Measurements from ENCODE around the gene DOCK10. TPM values are rescaled to one million over a fixed set of nuclear protein-coding genes. Genes with fewer than 3 reads are reported as not detected.

Gene DOCK10
- total and polyA plus RNA-seq, 2 experiments from 2014 or later = 1.1 to 3.2 TPM

DNA sequence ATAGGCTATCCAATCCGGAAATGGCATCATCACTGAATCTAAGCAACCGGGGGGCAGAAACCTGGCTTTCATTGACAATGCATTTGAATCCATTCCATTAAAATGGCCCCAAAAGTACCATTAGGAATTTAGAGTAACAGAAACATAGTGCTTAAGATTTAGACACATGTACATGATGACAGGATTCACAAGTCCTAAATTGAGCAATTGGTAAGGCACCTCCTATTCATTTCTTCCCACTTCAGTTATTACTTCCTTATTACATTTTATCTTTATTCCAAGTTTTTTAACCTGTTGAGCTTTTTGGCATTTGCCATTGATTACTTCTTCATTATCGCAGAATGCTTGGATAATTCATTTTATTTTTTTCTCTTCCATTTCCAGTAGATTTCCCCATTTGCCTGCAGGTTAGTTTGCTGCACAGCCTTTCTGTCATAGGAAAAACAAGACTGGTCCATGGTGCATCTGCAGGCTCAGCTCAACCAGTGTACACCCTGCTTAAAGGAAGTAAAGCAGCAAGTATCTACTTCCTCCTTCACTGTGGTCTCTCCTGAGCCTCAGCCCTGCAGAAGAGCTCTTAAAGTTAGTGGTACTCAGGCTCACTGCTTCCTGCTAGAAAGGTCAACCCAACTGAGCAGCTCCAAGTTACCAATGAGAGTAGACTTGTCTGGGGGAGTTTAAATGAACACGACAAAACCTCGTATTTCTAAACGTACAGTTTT lies 89.2 kb downstream of the DOCK10 start:
- H3K27ac ChIP-seq = no peak overlapping the region
- no peak for TF ChIP-seq EZH2phosphoT487 (IDR thresholded peaks at IDR 0.05; ENCODE audit: low read depth, severe bottlenecking, unreplicated experiment)
- no peak for TF ChIP-seq EZH2 (IDR thresholded peaks at IDR 0.05; ENCODE audit: borderline replicate concordance)
- TF ChIP-seq, protein P1, sequence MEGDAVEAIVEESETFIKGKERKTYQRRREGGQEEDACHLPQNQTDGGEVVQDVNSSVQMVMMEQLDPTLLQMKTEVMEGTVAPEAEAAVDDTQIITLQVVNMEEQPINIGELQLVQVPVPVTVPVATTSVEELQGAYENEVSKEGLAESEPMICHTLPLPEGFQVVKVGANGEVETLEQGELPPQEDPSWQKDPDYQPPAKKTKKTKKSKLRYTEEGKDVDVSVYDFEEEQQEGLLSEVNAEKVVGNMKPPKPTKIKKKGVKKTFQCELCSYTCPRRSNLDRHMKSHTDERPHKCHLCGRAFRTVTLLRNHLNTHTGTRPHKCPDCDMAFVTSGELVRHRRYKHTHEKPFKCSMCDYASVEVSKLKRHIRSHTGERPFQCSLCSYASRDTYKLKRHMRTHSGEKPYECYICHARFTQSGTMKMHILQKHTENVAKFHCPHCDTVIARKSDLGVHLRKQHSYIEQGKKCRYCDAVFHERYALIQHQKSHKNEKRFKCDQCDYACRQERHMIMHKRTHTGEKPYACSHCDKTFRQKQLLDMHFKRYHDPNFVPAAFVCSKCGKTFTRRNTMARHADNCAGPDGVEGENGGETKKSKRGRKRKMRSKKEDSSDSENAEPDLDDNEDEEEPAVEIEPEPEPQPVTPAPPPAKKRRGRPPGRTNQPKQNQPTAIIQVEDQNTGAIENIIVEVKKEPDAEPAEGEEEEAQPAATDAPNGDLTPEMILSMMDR (IDR thresholded peaks at IDR 0.05; ENCODE audit: poor library complexity) = no peak
- H3K79me2 ChIP-seq = no peaks in the 10 kb centered on the region

DNA sequence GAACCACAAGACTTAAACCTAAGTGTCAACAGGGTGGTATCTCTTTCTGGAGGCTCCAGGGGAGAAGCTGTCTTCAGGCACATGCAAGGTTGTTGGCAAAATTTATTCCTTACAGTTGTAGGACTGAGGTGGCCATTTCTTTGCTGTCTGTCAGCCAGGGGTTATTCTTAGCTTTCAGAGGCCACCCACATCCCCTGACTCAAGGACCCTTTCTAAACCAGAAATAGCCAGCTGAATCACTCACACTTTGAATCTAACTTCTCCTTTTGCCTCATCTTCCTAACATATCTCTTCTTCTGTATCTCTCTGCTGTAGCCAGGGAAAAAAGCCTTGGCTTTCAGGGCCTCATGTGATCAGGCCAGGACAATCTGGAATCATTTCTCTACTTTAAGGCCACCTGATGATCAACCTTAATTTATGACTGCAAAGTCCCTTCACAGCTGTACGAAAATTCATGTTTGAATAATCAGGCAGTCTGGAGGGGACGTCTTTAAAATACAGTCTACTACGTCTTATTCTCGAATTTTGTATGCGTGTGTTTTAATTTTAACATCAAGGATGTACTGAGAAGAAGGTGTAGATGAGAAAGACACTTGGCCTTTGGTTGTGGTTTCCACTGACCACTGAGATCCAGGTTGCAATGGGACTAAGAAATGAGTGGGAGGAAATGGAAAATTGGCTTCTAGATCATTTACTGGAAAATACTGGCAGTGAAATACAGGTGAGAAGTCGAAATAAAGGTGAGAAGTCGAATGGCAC lies 90.4 kb downstream of the DOCK10 start:
- Histone ChIP-seq H3K79me2 (no peaks in the 10 kb centered on the region), H3K4me3 (no peak overlapping the region), H3K4me1 (ENCODE audit: insufficient read depth) (peaks cover 4% of the 10 kb centered on the region), H3K27ac (no peak overlapping the region), H3K9me3 (ENCODE audit: low read depth) (no peaks in the 10 kb centered on the region), H3K36me3 (replicated peaks; ENCODE audit: insufficient read depth, low read depth) (no peaks in the 10 kb centered on the region), H3K4me2 (no peak overlapping the region), H3K9me2 (replicated peaks; ENCODE audit: insufficient read depth) (no peaks in the 10 kb centered on the region), H4K20me1 (ENCODE audit: insufficient read depth, poor library complexity, severe bottlenecking) (no peaks in the 10 kb centered on the region), H3K27me3 (no peaks in the 10 kb centered on the region), H2AFZ (no peak overlapping the region)
- DNase-seq (ENCODE audit: low spot score) = no peak
- TF ChIP-seq, protein P1 (IDR thresholded peaks at IDR 0.05; ENCODE audit: poor library complexity) = no peak
- TF ChIP-seq EZH2phosphoT487 (IDR thresholded peaks at IDR 0.05; ENCODE audit: low read depth, severe bottlenecking, unreplicated experiment) = no peak
- TF ChIP-seq EZH2 (IDR thresholded peaks at IDR 0.05; ENCODE audit: borderline replicate concordance) = no peak
- WGBS (ENCODE audit: low lambda C conversion rate, missing lambda C conversion rate) = 92% methylated on average over 7 of the region's 7 CpGs

More for the DNA sequence above, 89.2 kb downstream of the DOCK10 start:
- Histone ChIP-seq H3K4me2 (no peak overlapping the region), H3K27me3 (no peaks in the 10 kb centered on the region), H3K9me3 (ENCODE audit: low read depth) (no peaks in the 10 kb centered on the region), H2AFZ (no peak overlapping the region), H3K4me3 (no peak overlapping the region), H3K9me2 (replicated peaks; ENCODE audit: insufficient read depth) (no peaks in the 10 kb centered on the region), H3K36me3 (replicated peaks; ENCODE audit: insufficient read depth, low read depth) (no peaks in the 10 kb centered on the region), H3K4me1 (ENCODE audit: insufficient read depth) (peaks cover 4% of the 10 kb centered on the region), H4K20me1 (ENCODE audit: insufficient read depth, poor library complexity, severe bottlenecking) (no peaks in the 10 kb centered on the region)
- 94% methylated on average over 6 of the region's 6 CpGs for WGBS (ENCODE audit: low lambda C conversion rate, missing lambda C conversion rate)
- DNase-seq (ENCODE audit: low spot score) = no peak

DNA sequence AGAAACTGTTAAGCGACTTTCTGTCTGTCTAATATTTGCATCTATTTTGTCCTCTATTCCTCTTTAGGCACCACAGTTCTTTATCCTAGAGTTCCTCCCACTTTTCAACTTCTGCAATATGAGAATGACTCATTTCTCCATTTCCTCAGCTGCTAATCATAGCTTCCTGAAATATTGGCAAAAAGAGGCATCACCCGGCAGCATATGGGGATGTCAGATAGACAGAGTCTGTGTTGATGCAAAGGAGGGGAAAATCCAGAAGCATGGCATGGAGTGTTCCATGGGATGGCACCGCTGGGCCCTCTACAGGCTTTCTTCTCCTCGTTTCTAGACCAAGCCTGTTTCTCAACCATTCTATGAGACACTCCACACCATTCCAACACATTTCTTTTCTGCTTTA lies 93.4 kb downstream of the DOCK10 start:
- no peaks in the 10 kb centered on the region for H3K27me3 ChIP-seq
- H3K79me2 ChIP-seq = no peaks in the 10 kb centered on the region
- no peak overlapping the region for H2AFZ ChIP-seq
- no peak overlapping the region for H3K4me2 ChIP-seq
- H3K9me2 ChIP-seq (replicated peaks; ENCODE audit: insufficient read depth) = no peaks in the 10 kb centered on the region
- H3K36me3 ChIP-seq (replicated peaks; ENCODE audit: insufficient read depth, low read depth) = no peaks in the 10 kb centered on the region
- H3K4me1 ChIP-seq (ENCODE audit: insufficient read depth) = no peaks in the 10 kb centered on the region
- H3K9me3 ChIP-seq (ENCODE audit: low read depth) = no peaks in the 10 kb centered on the region
- WGBS (ENCODE audit: low lambda C conversion rate, missing lambda C conversion rate) = 84% methylated on average over 4 of the region's 4 CpGs
- no peak for DNase-seq (ENCODE audit: low spot score)
- H3K27ac ChIP-seq = no peak overlapping the region
- no peaks in the 10 kb centered on the region for H4K20me1 ChIP-seq (ENCODE audit: insufficient read depth, poor library complexity, severe bottlenecking)
- TF ChIP-seq EZH2phosphoT487 (IDR thresholded peaks at IDR 0.05; ENCODE audit: low read depth, severe bottlenecking, unreplicated experiment) (no peak), EZH2 (IDR thresholded peaks at IDR 0.05; ENCODE audit: borderline replicate concordance) (no peak)
- TF ChIP-seq, protein P1 (IDR thresholded peaks at IDR 0.05; ENCODE audit: poor library complexity) = no peak
- H3K4me3 ChIP-seq = no peak overlapping the region
